ENCODE data around the gene BDNF.

The BDNF gene

GRCh38 chr11:27626938-27627586 is 73.2 kb downstream of the BDNF start:
- in situ Hi-C loops (cut with MboI; ENCODE audit: low sequenced_read_pairs): no loop called here

GRCh38 chr11:27626269-27626937 is 73.9 kb downstream of the BDNF start:
- in situ Hi-C loops (cut with MboI; ENCODE audit: low sequenced_read_pairs): no loop called here

GRCh38 chr11:27625347-27625912 is 74.8 kb downstream of the BDNF start:
- in situ Hi-C loops (cut with MboI; ENCODE audit: low sequenced_read_pairs): no loop called here

GRCh38 chr11:27623945-27624523 is 76.2 kb downstream of the BDNF start:
- in situ Hi-C loops (cut with MboI; ENCODE audit: low sequenced_read_pairs): no loop called here

GRCh38 chr11:27622541-27623300 is 77.5 kb downstream of the BDNF start:
- in situ Hi-C loops (cut with MboI; ENCODE audit: low sequenced_read_pairs): no loop called here

- in situ Hi-C loops (cut with MboI; ENCODE audit: low sequenced_read_pairs): no loop called here
Observed at GRCh38 chr11:27621405-27622161, 78.7 kb downstream of the BDNF start.

- in situ Hi-C loops (cut with MboI; ENCODE audit: low sequenced_read_pairs): no loop called here
Observed at GRCh38 chr11:27619763-27620335, 80.4 kb downstream of the BDNF start.

- in situ Hi-C loops (cut with MboI; ENCODE audit: low sequenced_read_pairs): no loop called here
Observed at GRCh38 chr11:27619039-27619574, 81.1 kb downstream of the BDNF start.

- in situ Hi-C loops (cut with MboI; ENCODE audit: low sequenced_read_pairs): no loop called here
Observed at GRCh38 chr11:27618281-27618915, 81.9 kb downstream of the BDNF start.

GRCh38 chr11:27616711-27617110 is 83.5 kb downstream of the BDNF start:
- in situ Hi-C loops (cut with MboI; ENCODE audit: low sequenced_read_pairs): no loop called here

GRCh38 chr11:27615833-27616232 is 84.4 kb downstream of the BDNF start:
- in situ Hi-C loops (cut with MboI; ENCODE audit: low sequenced_read_pairs): no loop called here

GRCh38 chr11:27614092-27614491 is 86.2 kb downstream of the BDNF start:
- in situ Hi-C loops (cut with MboI; ENCODE audit: low sequenced_read_pairs): no loop called here

- in situ Hi-C loops (cut with MboI; ENCODE audit: low sequenced_read_pairs): no loop called here
Observed at GRCh38 chr11:27612932-27613880, 87.0 kb downstream of the BDNF start.

GRCh38 chr11:27611947-27612455 is 88.3 kb downstream of the BDNF start:
- in situ Hi-C loops (cut with MboI; ENCODE audit: low sequenced_read_pairs): no loop called here

GRCh38 chr11:27611390-27611789 is 88.9 kb downstream of the BDNF start:
- in situ Hi-C loops (cut with MboI; ENCODE audit: low sequenced_read_pairs): no loop called here

- in situ Hi-C loops (cut with MboI; ENCODE audit: low sequenced_read_pairs): no loop called here
Observed at GRCh38 chr11:27610946-27611345, 89.3 kb downstream of the BDNF start.

- in situ Hi-C loops (cut with MboI; ENCODE audit: low sequenced_read_pairs): no loop called here
Observed at GRCh38 chr11:27610280-27610679, 90.0 kb downstream of the BDNF start.

GRCh38 chr11:27608951-27609350 is 91.3 kb downstream of the BDNF start:
- in situ Hi-C loops (cut with MboI; ENCODE audit: low sequenced_read_pairs): no loop called here
